Measurements from ENCODE around the gene ANXA3.

ANXA3 gene

GRCh38 chr4:78622253-78622979, 70.8 kb downstream of the ANXA3 start:
- TF ChIP-seq CTCF (IDR thresholded peaks at IDR 0.05; ENCODE audit: low read depth, low read length), result no peak
- no peak overlapping the region for H3K4me3 ChIP-seq (ENCODE audit: low read depth, low read length)

GRCh38 chr4:78624048-78624447, 72.5 kb downstream of the ANXA3 start:
- TF ChIP-seq CTCF (IDR thresholded peaks at IDR 0.05; ENCODE audit: low read depth, low read length), result no peak
- no peak overlapping the region for H3K4me3 ChIP-seq (ENCODE audit: low read depth, low read length)

- TF ChIP-seq CTCF (IDR thresholded peaks at IDR 0.05; ENCODE audit: low read depth, low read length), result no peak
- H3K4me3 ChIP-seq (ENCODE audit: low read depth, low read length), result no peak overlapping the region
These were observed 73.5 kb downstream of the ANXA3 start for GRCh38 chr4:78625073-78625472.

GRCh38 chr4:78627046-78627965, 75.7 kb downstream of the ANXA3 start:
- no peak overlapping the region for H3K4me3 ChIP-seq (ENCODE audit: low read depth, low read length)
- TF ChIP-seq CTCF (IDR thresholded peaks at IDR 0.05; ENCODE audit: low read depth, low read length), result no peak

GRCh38 chr4:78627966-78628678, 76.6 kb downstream of the ANXA3 start:
- no peak overlapping the region for H3K4me3 ChIP-seq (ENCODE audit: low read depth, low read length)
- TF ChIP-seq CTCF (IDR thresholded peaks at IDR 0.05; ENCODE audit: low read depth, low read length), result no peak

- TF ChIP-seq CTCF (IDR thresholded peaks at IDR 0.05; ENCODE audit: low read depth, low read length), result no peak
- H3K4me3 ChIP-seq (ENCODE audit: low read depth, low read length), result no peak overlapping the region
These were observed 78.5 kb downstream of the ANXA3 start for GRCh38 chr4:78629991-78630541.

All from WI38 (cell line).